NCI-H2107 treated with DMSO at 0.1 percent for 48 hours (cell line): ENCODE results near the gene PLD5.
"Not testable (repeated sequence)": the region's sequence is repeated elsewhere in the genome, so short reads cannot be mapped to it uniquely, and the experiment has no call there.

ENCODE experiments used
- DNase-seq: peaks from one replicate; lab custom pipeline; 2025; ENCODE audit not compliant: unreplicated experiment; lab: John Stamatoyannopoulos, UW

PLD5 gene

GRCh38 chr1:242288067-242288466 is 236.4 kb downstream of the PLD5 start:
- DNase-seq: not testable (repeated sequence)

GRCh38 chr1:242282758-242283485 is 241.6 kb downstream of the PLD5 start:
- DNase-seq: not testable (repeated sequence)

- not testable (repeated sequence) for DNase-seq
Measured at GRCh38 chr1:242278406-242278805, 246.1 kb downstream of the PLD5 start.

- not testable (repeated sequence) for DNase-seq
Measured at GRCh38 chr1:242276769-242277168, 247.7 kb downstream of the PLD5 start.

GRCh38 chr1:242267004-242267403 is 257.5 kb downstream of the PLD5 start:
- DNase-seq: not testable (repeated sequence)

GRCh38 chr1:242264419-242264818 is 260.1 kb downstream of the PLD5 start:
- DNase-seq: not testable (repeated sequence)

GRCh38 chr1:242245255-242245654 is 279.2 kb downstream of the PLD5 start:
- no peak for DNase-seq

- peak; percentile 18 for DNase-seq
Measured at GRCh38 chr1:242243472-242243871, 281.0 kb downstream of the PLD5 start.

GRCh38 chr1:242242983-242243382 is 281.5 kb downstream of the PLD5 start:
- no peak for DNase-seq

- no peak for DNase-seq
Measured at GRCh38 chr1:242241936-242242335, 282.6 kb downstream of the PLD5 start.

GRCh38 chr1:242240691-242241090 is 283.8 kb downstream of the PLD5 start:
- no peak for DNase-seq

- DNase-seq: peak; percentile 40
Measured at GRCh38 chr1:242240077-242240476, 284.4 kb downstream of the PLD5 start.

GRCh38 chr1:242239398-242239797 is 285.1 kb downstream of the PLD5 start:
- no peak for DNase-seq

- DNase-seq: no peak
Measured at GRCh38 chr1:242237051-242237450, 287.4 kb downstream of the PLD5 start.

GRCh38 chr1:242228991-242229390 is 295.5 kb downstream of the PLD5 start:
- no peak for DNase-seq

GRCh38 chr1:242225767-242226573 is 298.5 kb downstream of the PLD5 start:
- DNase-seq: no peak

- DNase-seq: not testable (repeated sequence)
Measured at GRCh38 chr1:242224878-242225766, 299.4 kb downstream of the PLD5 start.

- no peak for DNase-seq
Measured at GRCh38 chr1:242224461-242224860, 300.0 kb downstream of the PLD5 start.

GRCh38 chr1:242219905-242220304 is 304.6 kb downstream of the PLD5 start:
- DNase-seq: no peak

- no peak for DNase-seq
Measured at GRCh38 chr1:242219298-242219901, 305.1 kb downstream of the PLD5 start.

GRCh38 chr1:242216368-242216767 is 308.1 kb downstream of the PLD5 start:
- DNase-seq: no peak
